Liver (tissue), 9 donors: ENCODE measurements around the gene RPS6KC1. TPM values are rescaled to one million over a fixed set of nuclear protein-coding genes. Genes with fewer than 3 reads are reported as not detected.
"Not testable (repeated sequence)": the region's sequence is repeated elsewhere in the genome, so short reads cannot be mapped to it uniquely, and the experiment has no call there.

Experiments used
- DNase-seq: peaks from one replicate; pipeline ENCODE4 v3.0.0-alpha.2; 2017; ENCODE audit warnings: low spot score
- H3K27ac ChIP-seq, 2 donors: one replicate each; pipeline ENCODE4 v1.7.0; 2013; ENCODE audit warnings: inconsistent platforms in 2 of 2, low read length in 2 of 2, control low read depth in 1 of 2, low read depth in 1 of 2, mild to moderate bottlenecking in 1 of 2
- H3K27me3 ChIP-seq, 4 donors: one replicate each; pipeline versions ENCODE4 v1.6.1 to v1.7.0; 2013; ENCODE audit warnings: low read length in 3 of 4, inconsistent platforms in 1 of 4, mild to moderate bottlenecking in 1 of 4, moderate library complexity in 1 of 4; ENCODE audit not compliant: control insufficient read depth in 4 of 4, insufficient read depth in 4 of 4
- H3K36me3 ChIP-seq, 4 donors: one replicate each; pipeline versions ENCODE4 v1.6.1 to v1.7.0; 2013; ENCODE audit warnings: low read length in 3 of 4, mild to moderate bottlenecking in 3 of 4, low read depth in 1 of 4, moderate library complexity in 1 of 4; ENCODE audit not compliant: control insufficient read depth in 4 of 4, insufficient read depth in 3 of 4
- H3K4me1 ChIP-seq, 4 donors: one replicate each; pipeline versions ENCODE4 v1.6.1 to v1.7.0; 2013; ENCODE audit warnings: low read length in 3 of 4, mild to moderate bottlenecking in 3 of 4, moderate library complexity in 1 of 4; ENCODE audit not compliant: control insufficient read depth in 4 of 4, insufficient read depth in 4 of 4
- H3K4me3 ChIP-seq, 3 donors: one replicate each; pipeline versions ENCODE4 v1.6.1 to v1.7.0; 2013; ENCODE audit warnings: low read length in 3 of 3, control low read depth in 1 of 3, low read depth in 1 of 3, mild to moderate bottlenecking in 1 of 3
- H3K9ac ChIP-seq, 2 donors: one replicate each; pipeline ENCODE4 v1.7.0; 2013; ENCODE audit warnings: low read length in 2 of 2, mild to moderate bottlenecking in 2 of 2, moderate library complexity in 2 of 2, control low read depth in 1 of 2, low read depth in 1 of 2
- H3K9me3 ChIP-seq, 4 donors: one replicate each; pipeline versions ENCODE4 v1.6.1 to v1.7.0; 2013; ENCODE audit warnings: low read length in 3 of 4; ENCODE audit not compliant: control insufficient read depth in 4 of 4
- CTCF ChIP-seq: fragments of 150-350 bp; IDR thresholded peaks from 2 replicates; pipeline ENCODE4 v1.5.1; 2017; ENCODE audit warnings: improper control_type of control experiment, low read depth, low read length; ENCODE audit not compliant: missing input control
- FOXA1 ChIP-seq: IDR thresholded peaks from 2 replicates; pipeline ENCODE4 v1.6.1; 2016; ENCODE audit warnings: antibody characterized with exemption
- HNF4G ChIP-seq: IDR thresholded peaks from 2 replicates; pipeline ENCODE4 v1.6.1; 2016; ENCODE audit warnings: antibody characterized with exemption
- NR2F2 ChIP-seq: IDR thresholded peaks from 2 replicates; pipeline ENCODE4 v1.6.1; 2016; ENCODE audit warnings: antibody characterized with exemption
- REST ChIP-seq: IDR thresholded peaks from 2 replicates; pipeline ENCODE4 v1.6.1; 2016; ENCODE audit warnings: antibody characterized with exemption, mild to moderate bottlenecking
- RXRA ChIP-seq, 2 donors: IDR thresholded peaks; 2 replicates each; pipeline ENCODE4 v1.6.1; 2017 to 2018; ENCODE audit warnings: antibody characterized with exemption in 2 of 2, mild to moderate bottlenecking in 1 of 2
- ZBTB33 ChIP-seq: IDR thresholded peaks from 2 replicates; pipeline ENCODE4 v1.6.1; 2016; ENCODE audit warnings: antibody characterized with exemption
- WGBS: extraction: QIAGEN DNeasy Blood & Tissue Kit; methylation state at CpG from one replicate; pipeline ENCODE4 v1.1.7; 2013; 5-methylcytosine and 5-hydroxymethylcytosine counted together
- polyA plus RNA-seq, 2 donors: library from polyadenylated mRNA; stranded (reverse) in 1 of 2; unstranded in 1 of 2; fragments of 200-250 nt in 1 of 2; fragments of >200 nt in 1 of 2; fragmentation: Nextera tagmentation in 1 of 2; extraction: Ambion mirVana in 1 of 2; gene quantifications; one replicate each; pipeline versions ENCODE4 v1.2.1 to v1.2.3, GENCODE V29; 2013 to 2015
- total RNA-seq, 2 donors: library from RNA; depleted of rRNA; stranded (reverse); fragments of >200 nt; gene quantifications; one replicate each; pipeline ENCODE4 v1.2.3, GENCODE V29; 2014
- donor health status: healthy.
- donor health status: healthy.
- donor health status: healthy.
- donor health status: healthy.
- donor health status: healthy.

The RPS6KC1 gene
- total and polyA plus RNA-seq, 4 donors = 3.5 to 15.6 (median 9.8) TPM

GRCh38 chr1:213111502-213111901 is 60.5 kb downstream of the RPS6KC1 start:
- no peak overlapping the region for H3K9ac ChIP-seq
- H3K9me3 ChIP-seq = no peaks in the 10 kb centered on the region
- H3K27me3 ChIP-seq = no peaks in the 10 kb centered on the region
- peaks cover 0 to 3% (median 0%) of the 10 kb centered on the region in 4 donors for H3K36me3 ChIP-seq
- TF ChIP-seq RXRA (IDR thresholded peaks at IDR 0.05) (no peak), HNF4G (no peak), ZBTB33 (no peak), NR2F2 (no peak)
- 95% methylated on average over 2 of the region's 2 CpGs for WGBS
- no peaks in the 10 kb centered on the region for H3K4me1 ChIP-seq
- no peak overlapping the region for H3K4me3 ChIP-seq
- DNase-seq = no peak
- H3K27ac ChIP-seq = no peak overlapping the region

- not testable (repeated sequence) for H3K9me3 ChIP-seq, H3K4me1 ChIP-seq, H3K36me3 ChIP-seq, DNase-seq, H3K9ac ChIP-seq, H3K4me3 ChIP-seq, H3K27ac ChIP-seq, H3K27me3 ChIP-seq
- WGBS = 98% methylated on average over 3 of the region's 3 CpGs
These were observed 61.7 kb downstream of the RPS6KC1 start for GRCh38 chr1:213112723-213113122.

- not testable (repeated sequence) for H3K9ac ChIP-seq, DNase-seq, H3K27me3 ChIP-seq, H3K27ac ChIP-seq, H3K4me3 ChIP-seq, H3K9me3 ChIP-seq, H3K4me1 ChIP-seq, H3K36me3 ChIP-seq
- 90% methylated on average over 4 of the region's 4 CpGs for WGBS
These were observed 66.7 kb downstream of the RPS6KC1 start for GRCh38 chr1:213117699-213118180.

GRCh38 chr1:213119794-213120193 is 68.8 kb downstream of the RPS6KC1 start:
- Histone ChIP-seq H3K36me3 (no peaks in the 10 kb centered on the region), H3K9ac (no peak overlapping the region), H3K4me3 (no peak overlapping the region), H3K27me3 (no peaks in the 10 kb centered on the region), H3K27ac (no peak overlapping the region), H3K4me1 (peaks cover 0 to 10% (median 5%) of the 10 kb centered on the region in 4 donors), H3K9me3 (no peaks in the 10 kb centered on the region)
- DNase-seq = no peak
- WGBS = 79% methylated on average over 2 of the region's 2 CpGs
- TF ChIP-seq FOXA1 (no peak), NR2F2 (no peak), HNF4G (no peak), REST (no peak), CTCF (no peak)
